NCI-H1417 (cell line): ENCODE measurements around the gene RAPGEF4.
"Not testable (repeated sequence)": the region's sequence is repeated elsewhere in the genome, so short reads cannot be mapped to it uniquely, and the experiment has no call there.

Experiments used
- DNase-seq, 3 experiments: peaks; one replicate each; lab custom pipeline; 2025; lab: John Stamatoyannopoulos, UW

Gene RAPGEF4

DNA sequence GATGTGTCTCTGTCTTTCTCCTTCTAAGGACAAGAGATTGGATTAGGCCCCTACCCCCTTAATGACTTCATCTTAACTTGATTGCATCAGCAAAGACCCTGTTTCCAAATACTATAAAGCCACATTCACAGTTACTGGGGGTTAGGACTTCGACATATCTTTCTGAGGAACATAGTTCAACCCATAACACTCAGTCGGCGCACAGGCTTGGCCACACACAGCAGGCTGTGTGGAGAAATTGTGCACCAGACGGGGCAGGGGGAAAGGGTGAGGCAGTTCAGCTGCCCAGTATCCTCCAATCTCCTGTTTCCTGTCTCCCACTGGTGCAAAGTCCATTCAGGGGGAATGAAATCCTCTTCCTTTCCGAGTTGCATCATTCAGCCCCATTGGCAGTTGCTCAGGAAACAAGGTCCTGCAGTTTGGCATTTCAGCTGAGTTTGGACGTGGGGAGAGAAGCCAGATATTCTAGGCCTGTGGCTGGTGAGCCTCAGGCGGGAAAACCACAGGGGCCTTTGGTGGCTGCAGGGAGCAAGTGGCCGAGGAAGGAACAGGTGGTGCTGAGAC, 9.4 kb upstream of the RAPGEF4 start:
- no peak for DNase-seq

DNA sequence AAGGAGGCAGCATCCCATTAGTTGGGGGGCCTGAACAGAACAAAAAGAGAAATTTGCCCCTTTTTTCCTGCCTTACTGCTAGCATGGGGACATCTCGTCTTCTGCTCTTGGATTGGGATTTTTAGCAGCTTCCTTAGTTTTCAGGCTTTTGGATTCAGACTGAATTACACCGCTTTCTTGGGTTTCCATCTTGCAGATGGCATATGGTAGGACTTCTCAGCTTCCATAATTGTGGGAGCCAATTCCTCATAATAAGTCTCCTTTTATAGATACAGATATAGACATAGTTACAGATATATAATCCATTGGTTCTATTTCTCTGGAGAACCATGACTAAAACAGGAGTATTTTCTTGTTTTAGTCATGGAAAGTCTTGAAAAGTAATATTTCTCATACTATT, 5.2 kb upstream of the RAPGEF4 start:
- no peak for DNase-seq

DNA sequence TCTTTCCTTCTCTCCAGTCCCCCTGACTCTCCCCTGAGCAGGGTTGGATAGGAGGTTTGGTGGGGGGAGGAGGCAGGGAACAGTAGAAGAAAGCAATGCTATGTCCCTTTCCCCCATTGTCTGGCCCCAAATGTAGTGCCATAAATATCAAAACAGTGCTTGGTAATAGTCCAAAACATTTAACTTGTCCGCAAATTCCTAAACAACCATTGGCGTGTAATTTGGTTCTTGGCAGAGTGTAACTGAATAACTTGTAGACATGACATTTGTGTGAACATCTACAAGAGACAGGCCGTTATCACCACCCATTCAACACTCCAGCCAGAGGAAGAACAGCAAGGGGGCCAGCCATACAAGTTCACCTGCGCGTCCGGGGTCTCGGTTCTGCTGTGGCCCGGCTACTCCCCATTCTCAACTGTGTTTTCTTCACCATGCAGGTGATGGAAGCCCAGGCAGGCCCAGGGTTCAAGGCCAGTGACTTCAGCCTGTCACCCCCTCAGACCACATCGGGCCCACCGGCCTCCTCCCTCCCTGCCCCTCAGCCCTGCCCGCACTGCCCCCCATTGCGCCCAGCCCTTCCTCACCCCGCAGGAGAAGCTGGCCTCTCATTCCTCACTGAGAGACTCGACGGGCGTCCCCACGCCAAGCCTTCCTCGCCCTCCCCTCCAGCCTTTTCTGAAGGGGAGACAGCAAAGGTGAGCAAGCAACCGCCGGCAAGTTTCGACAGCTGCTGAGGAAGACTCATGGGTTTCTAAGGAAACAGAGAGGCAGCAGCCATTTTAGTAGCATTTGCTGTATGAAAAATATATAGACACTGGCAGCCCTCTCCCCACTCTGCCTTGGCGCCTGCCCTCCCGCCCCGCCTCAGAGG, 699 bp upstream of the RAPGEF4 start:
- DNase-seq, result peak in 1 of 3 experiments; percentile 14

DNA sequence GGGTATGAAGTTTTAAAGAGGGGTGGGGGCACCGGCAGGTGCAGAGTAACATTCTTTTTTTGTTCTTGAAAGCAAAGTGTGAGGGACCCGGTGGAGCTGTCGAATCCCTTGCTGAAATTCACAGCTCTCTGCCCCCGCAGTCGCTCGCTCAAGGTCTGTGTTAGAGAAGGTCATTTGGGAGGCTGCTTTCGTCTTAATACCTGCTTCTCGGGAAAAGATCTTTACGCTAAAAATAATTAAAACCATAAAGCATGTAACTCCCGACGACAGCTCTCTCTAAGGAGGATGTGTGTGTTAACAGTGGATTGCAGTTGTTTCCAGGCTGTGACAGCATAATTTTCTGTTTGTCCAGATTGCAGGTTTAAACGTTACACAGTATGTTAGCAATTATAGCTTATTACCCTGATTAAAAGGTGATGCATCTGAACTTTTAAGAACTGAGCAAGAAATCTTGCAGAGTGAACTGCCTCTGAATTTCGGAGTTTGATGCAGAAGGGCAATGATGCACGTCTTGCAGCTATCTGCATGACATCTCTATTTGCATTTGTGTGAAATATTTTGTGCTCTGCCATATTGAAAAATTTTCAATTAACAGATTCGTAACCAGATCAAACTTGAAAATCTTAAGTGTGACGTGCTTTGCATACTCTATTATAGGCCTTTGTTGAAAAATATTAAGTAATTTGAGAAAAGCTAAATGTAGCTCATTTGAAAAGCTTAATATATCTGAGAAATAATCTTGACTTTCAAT, 954 bp downstream of the RAPGEF4 start:
- DNase-seq, result peak in 1 of 3 experiments; percentile 17

DNA sequence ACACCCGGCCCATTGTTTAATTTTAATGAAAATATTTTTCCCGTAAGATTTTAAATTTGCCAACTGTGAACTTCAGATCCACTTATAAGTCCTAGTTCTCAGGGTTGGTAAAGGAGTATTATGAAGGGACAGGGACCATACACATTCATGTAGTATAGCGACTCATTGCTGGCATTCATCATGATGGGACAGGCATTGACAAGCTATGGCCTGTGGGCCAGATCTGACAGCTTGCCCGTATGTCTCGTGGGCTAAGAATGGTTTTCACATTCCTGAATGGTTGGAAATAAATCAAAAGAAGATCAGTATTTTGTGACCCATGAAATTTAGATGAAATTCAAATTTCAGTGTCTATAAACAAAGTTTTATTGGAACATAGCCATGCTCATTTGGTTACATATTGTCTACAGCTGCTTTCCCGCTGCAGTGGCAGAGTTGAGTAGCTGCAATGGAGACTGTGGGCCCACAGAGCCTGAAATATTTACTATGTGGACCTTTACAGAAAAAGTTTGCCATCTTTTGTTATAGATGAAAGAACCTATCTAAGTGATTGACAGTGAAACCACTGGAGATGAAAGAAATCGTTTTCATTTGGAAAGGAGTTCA, 4.1 kb downstream of the RAPGEF4 start:
- DNase-seq, result no peak

DNA sequence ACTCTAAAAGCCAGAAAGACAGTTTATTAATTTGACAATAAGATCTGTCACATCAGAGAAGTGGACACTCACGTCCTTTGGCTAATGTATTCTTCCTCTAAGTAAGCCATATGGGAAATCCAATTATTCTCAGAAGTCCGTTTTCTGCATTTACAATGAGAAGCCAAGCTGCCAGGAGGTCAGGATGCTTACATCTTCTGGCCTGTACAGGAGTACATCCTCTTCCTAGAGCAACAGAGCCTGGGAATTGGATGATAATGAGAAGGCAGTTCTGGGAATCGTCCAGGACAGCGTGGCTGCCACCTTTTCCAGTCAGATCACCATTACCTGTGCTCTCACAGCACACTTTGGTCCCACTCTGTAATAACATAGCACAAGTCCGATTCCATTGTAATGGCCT, 5.2 kb downstream of the RAPGEF4 start:
- no peak for DNase-seq

DNA sequence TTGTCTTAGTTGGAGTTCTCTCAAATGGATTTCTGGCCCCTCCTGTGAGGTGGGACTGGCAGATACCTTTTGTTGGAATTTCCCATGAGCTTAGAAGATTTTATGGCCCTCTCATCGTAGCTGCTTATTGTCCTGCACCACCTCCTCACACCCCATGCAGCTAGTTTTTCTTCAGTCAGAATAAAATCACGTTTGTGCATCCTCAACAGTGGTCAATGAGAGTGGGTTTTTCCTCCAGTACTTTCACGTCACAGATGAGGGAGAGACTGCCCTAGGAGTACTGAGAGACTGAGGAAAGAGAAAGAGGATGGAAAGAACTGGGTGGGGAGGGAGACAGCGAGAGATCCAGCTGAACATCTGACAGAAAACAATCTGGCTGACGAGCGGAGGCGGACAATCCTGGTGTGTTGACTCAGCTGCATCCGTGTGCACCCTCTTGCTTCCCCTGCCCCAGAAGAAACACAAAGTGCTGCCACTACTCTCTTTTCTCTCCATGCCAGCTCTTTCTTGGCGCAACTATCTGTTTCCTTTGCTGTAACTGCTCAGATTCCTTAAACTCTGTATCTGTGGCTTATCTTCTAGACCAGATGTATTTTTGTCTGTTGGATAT, 7.4 kb downstream of the RAPGEF4 start:
- DNase-seq, result peak; percentile 32 to 64 (median 57)

DNA sequence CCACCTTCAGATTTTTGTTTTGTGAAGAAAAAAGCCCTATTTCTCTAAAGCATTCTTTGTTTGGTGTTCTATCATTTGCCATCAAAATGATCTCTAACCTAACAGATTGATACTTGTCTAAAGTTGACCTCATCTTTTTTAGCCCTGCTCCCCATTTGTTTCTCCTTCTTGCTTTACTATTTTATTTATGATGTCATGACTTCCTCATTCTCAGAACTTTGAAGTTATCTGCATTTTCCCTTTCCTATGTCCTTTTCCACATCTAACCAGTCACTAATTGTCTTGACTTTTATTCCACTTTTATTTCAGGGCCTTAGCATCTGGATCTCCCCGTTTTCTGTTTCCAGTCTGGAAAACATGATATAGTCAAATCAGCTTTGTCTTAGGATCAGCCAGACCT, 8.3 kb downstream of the RAPGEF4 start:
- DNase-seq, result no peak

DNA sequence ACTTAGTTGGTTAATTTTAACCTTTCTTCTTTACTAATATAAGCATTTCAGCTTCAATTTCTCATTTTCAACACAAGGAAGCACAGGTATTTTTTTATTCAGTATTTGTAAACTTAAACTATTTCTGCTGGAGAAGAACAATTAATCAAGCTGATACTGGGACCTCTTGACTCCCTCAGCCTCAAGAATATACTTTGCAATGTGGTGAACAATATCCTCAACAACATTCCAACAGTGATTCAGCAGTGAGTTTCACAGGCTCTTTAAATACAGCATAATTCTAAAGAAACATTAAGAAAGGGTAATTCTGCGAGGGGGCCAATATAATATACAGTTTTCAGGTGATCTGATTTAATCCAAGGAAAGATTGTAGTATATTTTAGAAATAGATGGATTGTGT, 10.0 kb downstream of the RAPGEF4 start:
- DNase-seq, result no peak

DNA sequence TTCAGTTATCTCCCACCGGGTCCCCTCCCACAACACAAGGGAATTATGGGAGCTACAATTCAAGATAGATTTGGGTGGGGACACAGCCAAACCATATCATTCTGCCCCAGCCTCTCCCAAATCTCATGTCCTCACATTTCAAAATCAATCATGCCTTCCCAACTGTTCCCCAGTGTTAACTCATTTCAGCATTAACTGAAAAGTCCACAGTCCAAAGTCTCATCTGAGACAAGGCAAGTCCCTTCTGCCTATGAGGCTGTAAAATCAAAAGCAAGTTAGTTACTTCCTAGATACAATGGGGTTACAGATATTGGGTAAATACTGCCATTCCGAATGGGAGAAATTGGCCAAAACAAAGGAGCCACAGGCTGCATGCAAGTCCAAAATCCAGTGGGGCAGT, 12.9 kb downstream of the RAPGEF4 start:
- not testable (repeated sequence) for DNase-seq

DNA sequence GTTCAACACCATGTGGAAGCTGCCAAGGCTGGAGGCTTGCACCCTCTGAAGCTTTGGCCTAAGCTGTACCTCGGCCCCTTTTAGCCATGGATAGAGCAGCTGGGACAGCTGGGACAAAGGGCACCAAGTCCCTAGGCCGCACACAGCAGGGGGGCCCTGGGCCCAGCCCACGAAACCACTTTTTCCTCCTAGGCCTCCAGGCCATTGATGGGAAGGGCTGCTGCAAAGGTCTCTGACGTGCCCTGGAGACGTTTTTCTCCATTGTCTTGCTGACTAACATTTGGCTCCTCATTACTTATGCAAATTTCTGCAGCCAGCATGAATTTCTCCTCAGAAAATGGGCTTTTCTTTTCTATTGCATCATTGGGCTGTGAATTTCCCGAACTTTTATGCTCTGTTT, 13.7 kb downstream of the RAPGEF4 start:
- DNase-seq, result no peak

DNA sequence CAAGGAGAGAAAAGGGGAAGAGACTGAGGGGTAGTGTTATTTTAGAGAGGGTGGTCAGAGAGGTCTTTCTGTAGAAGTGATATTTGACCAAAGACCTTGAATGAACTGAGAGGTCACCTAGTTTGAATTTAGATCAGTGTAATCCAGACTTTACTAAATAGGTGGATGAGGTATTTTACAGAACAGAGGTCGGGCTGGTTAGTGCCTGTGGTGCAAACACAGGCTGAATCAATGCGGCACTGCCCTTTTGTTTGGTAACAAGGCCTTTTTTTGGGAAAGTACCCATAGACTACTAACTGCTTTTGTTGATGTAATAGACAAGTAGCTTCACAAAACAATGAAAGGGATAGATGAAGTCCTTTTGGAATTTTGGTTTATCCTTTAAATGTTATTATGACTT, 15.9 kb downstream of the RAPGEF4 start:
- DNase-seq, result no peak

DNA sequence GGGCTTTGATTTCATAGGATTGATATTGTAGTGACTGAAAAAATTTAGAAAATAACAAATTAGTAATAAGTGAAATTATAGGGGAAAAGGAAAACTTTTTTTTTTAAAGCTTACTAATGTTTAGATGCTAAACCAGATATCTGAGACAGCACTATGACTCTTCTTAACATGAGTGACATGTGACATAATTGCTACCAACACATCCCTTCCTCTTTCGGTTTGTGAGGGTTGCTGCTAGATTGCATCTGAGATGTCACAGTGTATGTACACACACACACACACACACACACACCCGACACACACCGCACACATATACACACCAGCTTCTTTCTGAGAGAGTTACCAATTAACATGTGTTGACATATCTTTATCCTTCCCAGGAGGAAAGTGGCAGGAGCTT, 18.0 kb downstream of the RAPGEF4 start:
- no peak for DNase-seq

DNA sequence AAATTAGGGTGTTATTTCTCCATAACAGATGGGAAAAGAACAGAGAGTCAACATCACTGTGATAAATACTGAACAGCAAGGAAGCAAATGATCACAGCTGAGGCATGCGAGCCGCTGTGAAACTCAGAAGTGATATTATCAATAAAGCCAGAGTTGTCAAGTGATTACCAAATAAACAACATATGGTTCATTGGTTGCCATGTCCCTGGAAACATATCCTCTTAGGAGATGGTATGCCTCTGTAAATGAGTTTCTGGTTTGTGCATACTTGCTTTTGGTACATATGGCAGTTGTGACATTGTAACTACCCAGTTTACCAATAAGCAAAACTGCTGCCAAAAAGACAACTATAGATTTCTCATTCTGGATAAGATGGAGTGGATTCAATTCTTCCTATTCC, 23.8 kb downstream of the RAPGEF4 start:
- DNase-seq, result no peak

DNA sequence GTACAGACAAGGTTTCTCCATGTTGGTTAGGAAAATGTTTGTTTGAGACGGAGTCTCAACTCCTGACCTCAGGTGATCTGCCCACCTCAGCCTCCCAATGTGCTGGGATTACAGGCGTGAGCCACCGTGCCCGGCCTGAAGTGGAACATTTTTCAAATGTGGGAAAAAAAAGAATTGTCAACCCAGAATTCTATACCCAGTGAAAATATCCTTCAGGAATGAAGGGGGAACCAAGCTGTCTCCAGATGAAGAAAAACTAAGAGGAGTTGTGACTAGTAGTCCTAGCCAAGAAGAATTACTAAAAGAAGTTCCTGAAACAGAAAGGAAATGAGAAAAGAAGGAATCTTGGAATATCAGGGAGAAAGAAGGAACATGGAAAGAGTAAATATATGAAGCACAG, 25.7 kb downstream of the RAPGEF4 start:
- no peak for DNase-seq

DNA sequence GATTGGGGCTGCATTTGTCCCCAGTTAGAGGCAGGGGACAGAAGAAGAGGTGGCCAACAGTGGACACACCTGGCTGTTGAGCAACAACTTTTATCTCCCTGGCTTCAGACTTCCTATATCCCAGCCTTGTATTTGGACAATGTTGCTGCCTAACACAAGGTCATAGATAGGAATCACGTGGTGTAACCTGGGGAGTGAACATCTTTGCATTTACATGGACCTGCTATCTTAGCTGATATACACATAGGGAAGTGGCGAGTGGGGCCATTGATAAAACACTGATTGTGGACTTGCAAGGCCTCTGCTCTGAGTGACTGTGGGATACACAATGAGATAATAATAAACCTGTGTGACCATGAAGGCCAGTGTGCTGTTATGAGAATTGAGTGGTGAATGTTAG, 26.9 kb downstream of the RAPGEF4 start:
- no peak for DNase-seq

DNA sequence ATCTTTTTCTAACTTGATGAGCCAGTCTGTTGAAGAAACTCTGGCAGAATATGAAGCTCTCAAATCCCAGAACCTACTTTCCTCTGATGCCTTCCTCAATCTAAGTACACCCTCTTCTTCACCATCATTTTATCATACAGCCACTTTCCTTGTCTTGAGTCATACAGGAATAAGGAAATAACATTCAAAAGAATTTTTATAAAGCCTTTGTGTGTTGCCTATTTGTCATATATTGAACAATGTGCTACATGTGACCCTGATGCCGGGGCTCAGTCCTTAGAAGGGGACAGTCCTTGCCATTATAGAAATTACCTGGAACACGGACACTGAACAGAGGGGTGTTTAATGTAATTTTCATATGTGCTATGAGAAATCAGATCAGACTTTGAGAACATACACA, 27.4 kb downstream of the RAPGEF4 start:
- DNase-seq, result no peak

DNA sequence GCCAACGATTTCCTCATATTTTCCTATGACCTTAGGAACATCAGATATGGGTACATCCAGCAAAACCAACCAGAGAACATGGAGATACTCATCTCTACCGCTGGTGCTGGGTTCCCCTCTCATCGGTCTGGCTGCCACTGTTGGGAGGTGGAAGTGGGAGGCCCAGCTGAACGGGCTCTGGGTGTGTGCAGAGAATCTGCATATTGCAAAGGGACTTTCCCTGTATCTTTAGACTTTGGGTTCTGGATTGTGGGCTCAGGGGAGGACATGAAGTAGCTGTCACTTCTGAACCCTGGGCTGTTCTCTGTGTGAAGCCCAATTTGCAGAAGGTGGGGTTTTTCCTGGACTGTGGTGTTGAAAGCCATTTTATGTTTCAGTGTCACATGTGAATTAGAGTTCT, 30.0 kb downstream of the RAPGEF4 start:
- DNase-seq, result no peak

DNA sequence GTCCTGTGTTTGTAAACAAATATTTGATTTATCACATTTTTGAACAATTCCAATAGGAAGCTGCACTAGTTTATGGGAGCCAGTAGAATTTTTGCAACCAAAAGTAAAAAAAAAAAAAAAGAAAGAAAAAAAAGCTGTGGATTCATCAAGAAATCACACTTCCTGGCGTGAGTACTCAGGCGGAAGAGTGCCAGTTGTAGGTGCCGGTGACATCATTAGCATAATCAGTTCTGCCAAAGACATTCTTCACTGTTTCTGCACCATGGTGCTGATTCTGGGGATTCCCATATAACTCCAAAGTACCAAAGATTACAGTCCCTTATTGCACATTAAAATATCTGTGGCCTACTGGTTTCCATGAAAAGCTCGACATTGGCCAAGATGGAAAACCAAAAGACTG, 32.8 kb downstream of the RAPGEF4 start:
- DNase-seq, result no peak

DNA sequence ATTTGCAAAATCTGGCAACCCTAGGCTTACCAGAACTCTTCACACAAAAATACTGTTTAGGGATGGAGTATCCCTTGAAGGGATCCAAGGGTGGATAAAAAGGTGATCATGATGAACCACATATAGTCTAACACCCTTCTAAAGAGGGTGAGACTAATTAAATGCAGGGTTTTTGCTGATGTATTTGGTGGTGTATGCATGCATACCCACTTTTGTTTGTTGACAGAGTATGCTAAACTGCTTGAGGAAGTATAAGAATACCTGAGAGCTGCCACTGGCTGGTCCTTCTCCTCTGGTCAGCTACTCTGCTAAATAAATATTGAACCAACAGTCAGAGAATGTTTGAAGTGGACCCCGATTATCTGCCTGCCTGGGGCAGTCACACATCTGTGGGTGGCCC, 34.2 kb downstream of the RAPGEF4 start:
- DNase-seq, result no peak

DNA sequence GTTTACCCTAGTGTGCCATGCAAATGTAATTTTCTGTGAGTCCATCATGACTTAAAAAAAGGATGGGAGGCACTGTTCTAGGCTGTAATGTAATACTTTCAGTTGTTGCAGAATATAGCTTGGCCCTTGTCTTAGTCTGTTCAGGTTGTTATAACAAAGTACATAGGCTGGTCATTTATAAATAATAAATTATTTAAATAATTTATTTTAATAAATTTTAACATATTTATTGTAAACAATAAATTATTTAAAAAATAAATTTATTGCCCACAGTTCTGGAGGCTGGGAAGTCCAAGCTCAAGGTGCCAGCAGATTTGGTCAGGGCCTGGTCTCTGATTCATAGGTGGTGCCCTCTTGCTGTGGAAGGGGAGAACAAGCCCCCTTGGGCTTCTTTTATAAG, 35.2 kb downstream of the RAPGEF4 start:
- DNase-seq, result no peak

DNA sequence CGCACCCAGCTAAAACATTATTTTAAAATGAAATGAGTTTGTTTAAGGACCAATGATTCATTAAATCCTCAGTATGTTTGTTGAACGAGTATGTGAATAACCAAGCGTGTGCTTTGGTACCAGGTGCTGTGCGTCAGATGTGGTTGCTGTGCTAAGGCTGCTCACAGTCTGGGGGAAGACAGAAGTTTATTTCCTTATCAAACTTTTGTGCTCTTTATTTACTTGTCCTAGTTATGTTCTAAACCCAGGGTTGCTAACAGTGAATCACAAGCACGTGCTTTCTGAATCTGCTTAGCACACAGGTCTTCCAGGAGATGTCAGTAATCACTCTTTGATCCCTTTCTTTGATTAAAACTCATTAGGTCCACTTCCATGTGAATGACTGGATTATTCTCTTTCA, 37.0 kb downstream of the RAPGEF4 start:
- DNase-seq, result peak in 1 of 3 experiments; percentile 1
